WERI-Rb-1 (cell line): Measurements from ENCODE around the gene RBMXL3.
"Not testable (repeated sequence)": the region's sequence is repeated elsewhere in the genome, so short reads cannot be mapped to it uniquely, and the experiment has no call there.

ENCODE experiments used
- DNase-seq: peaks from one replicate; pipeline ENCODE4 v3.0.0-alpha.2; 2020
- H3K27ac ChIP-seq: fragments of 250-450 bp; sonication (Bioruptor Pico); 2 replicates; pipeline ENCODE4 v1.5.1; 2020; ENCODE audit warnings: mild to moderate bottlenecking, moderate library complexity
- H3K27me3 ChIP-seq: fragments of 250-450 bp; sonication (Bioruptor Pico); 2 replicates; pipeline ENCODE4 v1.5.1; 2021; ENCODE audit warnings: mild to moderate bottlenecking, low read depth, moderate library complexity; ENCODE audit not compliant: insufficient read depth, severe bottlenecking
- H3K36me3 ChIP-seq: fragments of 250-450 bp; sonication (Bioruptor Pico); 2 replicates; pipeline ENCODE4 v1.5.1; 2020; ENCODE audit warnings: mild to moderate bottlenecking, moderate library complexity
- H3K4me3 ChIP-seq: 2 replicates; pipeline ENCODE4 v1.5.1; 2011; ENCODE audit warnings: low read depth, mild to moderate bottlenecking, control low read depth, low read length
- H3K9me3 ChIP-seq: fragments of 250-450 bp; sonication (Bioruptor Pico); 2 replicates; pipeline ENCODE4 v1.5.1; 2021; ENCODE audit warnings: mild to moderate bottlenecking, moderate library complexity; ENCODE audit not compliant: severe bottlenecking
- CTCF ChIP-seq: IDR thresholded peaks from 2 replicates; pipeline ENCODE4 v1.5.1; 2011; ENCODE audit warnings: low read depth, mild to moderate bottlenecking, control low read depth, inconsistent platforms, low read length

RBMXL3 gene

GRCh38 chrX:115192244-115192700, 3.1 kb downstream of the RBMXL3 start:
- no peaks in the 10 kb centered on the region for H3K36me3 ChIP-seq
- peaks cover 8% of the 10 kb centered on the region for H3K9me3 ChIP-seq
- DNase-seq, result no peak
- H3K27me3 ChIP-seq, result peaks cover 19% of the 10 kb centered on the region
- no peak overlapping the region for H3K4me3 ChIP-seq
- H3K27ac ChIP-seq, result no peak overlapping the region
- no peak for TF ChIP-seq CTCF

GRCh38 chrX:115204040-115204439, 14.8 kb downstream of the RBMXL3 start:
- H3K4me3 ChIP-seq, result no peak overlapping the region
- H3K36me3 ChIP-seq, result peaks cover 5% of the 10 kb centered on the region; the same call in 1 of the 2 replicates
- no peak for TF ChIP-seq CTCF
- peaks cover 6% of the 10 kb centered on the region for H3K9me3 ChIP-seq
- no peaks in the 10 kb centered on the region for H3K27me3 ChIP-seq
- H3K27ac ChIP-seq, result no peak overlapping the region
- no peak for DNase-seq

- H3K9me3 ChIP-seq, H3K27ac ChIP-seq, H3K27me3 ChIP-seq, H3K4me3 ChIP-seq, DNase-seq, H3K36me3 ChIP-seq: not testable (repeated sequence)
Measured at GRCh38 chrX:115209547-115209946, 20.3 kb downstream of the RBMXL3 start.

GRCh38 chrX:115214151-115214550, 24.9 kb downstream of the RBMXL3 start:
- DNase-seq, result no peak
- Histone ChIP-seq H3K27ac (no peak overlapping the region), H3K36me3 (peaks cover 5% of the 10 kb centered on the region), H3K27me3 (peaks cover 6% of the 10 kb centered on the region), H3K9me3 (peaks cover 2% of the 10 kb centered on the region), H3K4me3 (no peak overlapping the region)
- TF ChIP-seq CTCF, result no peak

GRCh38 chrX:115214605-115215004, 25.4 kb downstream of the RBMXL3 start:
- DNase-seq, result no peak
- TF ChIP-seq CTCF, result no peak

GRCh38 chrX:115217346-115217745, 28.1 kb downstream of the RBMXL3 start:
- DNase-seq, H3K36me3 ChIP-seq, H3K4me3 ChIP-seq, H3K27ac ChIP-seq, H3K27me3 ChIP-seq, H3K9me3 ChIP-seq: not testable (repeated sequence)

More at GRCh38 chrX:115214605-115215004, 25.4 kb downstream of the RBMXL3 start:
- H3K36me3 ChIP-seq, result peaks cover 5% of the 10 kb centered on the region
- no peak overlapping the region for H3K27ac ChIP-seq
- H3K4me3 ChIP-seq, result no peak overlapping the region
- peaks cover 2% of the 10 kb centered on the region for H3K9me3 ChIP-seq
- H3K27me3 ChIP-seq, result peaks cover 6% of the 10 kb centered on the region

- Histone ChIP-seq H3K9me3 (no peaks in the 10 kb centered on the region), H3K36me3 (no peaks in the 10 kb centered on the region; the same call in 1 of the 2 replicates), H3K27ac (no peak overlapping the region), H3K4me3 (no peak overlapping the region), H3K27me3 (peaks cover 4% of the 10 kb centered on the region)
- DNase-seq, result peak; percentile 60
- peak; percentile 64 for TF ChIP-seq CTCF
Measured at GRCh38 chrX:115226929-115227328, 37.7 kb downstream of the RBMXL3 start.
